IPS-18c (cell line): Measurements from ENCODE around the gene SLC8A3.

ENCODE experiments used
- H3K4me3 ChIP-seq: 2 replicates; pipeline ENCODE4 v1.7.0; 2013; ENCODE audit warnings: low read depth, mild to moderate bottlenecking, low read length, moderate library complexity; ENCODE audit not compliant: insufficient read depth
- H3K9me3 ChIP-seq: one replicate; pipeline ENCODE4 v1.6.1; 2013; ENCODE audit warnings: mild to moderate bottlenecking, low read length, moderate library complexity; ENCODE audit not compliant: control insufficient read depth, insufficient read depth

The SLC8A3 gene

DNA sequence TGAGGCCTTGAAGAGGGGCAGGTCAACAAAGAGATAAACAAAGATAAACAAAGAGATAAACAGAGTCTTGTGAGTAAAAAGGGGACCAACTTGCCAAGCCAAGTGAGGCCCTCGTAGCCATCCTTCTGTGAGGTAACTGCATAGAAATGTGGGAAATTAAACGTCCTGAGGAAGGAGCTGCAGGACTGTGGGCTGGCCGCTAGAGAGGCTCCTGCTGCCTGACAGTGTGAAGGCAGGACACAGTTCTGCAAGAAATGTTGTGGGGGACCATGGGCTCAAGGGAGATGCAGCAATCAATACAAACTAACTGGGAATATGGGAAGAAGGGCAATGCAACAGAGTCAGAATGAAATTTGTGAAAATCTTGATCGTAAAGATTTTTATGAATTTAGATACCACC is 91.9 kb downstream of the SLC8A3 start:
- Histone ChIP-seq H3K4me3 (no peak overlapping the region), H3K9me3 (no peaks in the 10 kb centered on the region)

- no peak overlapping the region for H3K4me3 ChIP-seq
- H3K9me3 ChIP-seq: no peaks in the 10 kb centered on the region
Measured at GRCh38 chr14:70094631-70095030, 94.1 kb downstream of the SLC8A3 start.

GRCh38 chr14:70094106-70094505 is 94.6 kb downstream of the SLC8A3 start:
- Histone ChIP-seq H3K4me3 (no peak overlapping the region), H3K9me3 (no peaks in the 10 kb centered on the region)

DNA sequence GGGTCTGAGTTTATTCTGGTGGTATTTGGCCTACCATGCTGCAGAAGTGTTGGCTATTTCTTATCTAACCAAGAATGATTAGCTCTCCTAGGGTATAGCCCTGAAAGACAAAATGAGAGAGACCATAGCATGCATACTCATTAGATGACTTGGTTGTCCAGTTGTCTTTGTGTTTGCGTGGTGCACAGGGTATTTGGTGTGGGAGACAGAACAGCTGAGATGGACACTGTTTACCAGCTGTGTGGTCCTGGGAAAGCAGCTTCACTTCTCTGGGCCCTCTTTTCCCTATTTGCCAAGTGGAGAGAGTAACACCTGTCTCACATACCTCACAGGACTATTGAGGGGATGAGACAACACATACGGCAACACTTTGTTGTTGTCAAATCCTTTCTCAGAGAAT is 95.6 kb downstream of the SLC8A3 start:
- no peak overlapping the region for H3K4me3 ChIP-seq
- no peaks in the 10 kb centered on the region for H3K9me3 ChIP-seq

- no peaks in the 10 kb centered on the region for H3K9me3 ChIP-seq
- no peak overlapping the region for H3K4me3 ChIP-seq
Measured at GRCh38 chr14:70087380-70087697, 101.4 kb downstream of the SLC8A3 start.

- no peaks in the 10 kb centered on the region for H3K9me3 ChIP-seq
- H3K4me3 ChIP-seq: no peak overlapping the region
Measured at GRCh38 chr14:70086685-70087379, 101.9 kb downstream of the SLC8A3 start.

GRCh38 chr14:70084226-70084625 is 104.5 kb downstream of the SLC8A3 start:
- H3K9me3 ChIP-seq: no peaks in the 10 kb centered on the region
- H3K4me3 ChIP-seq: no peak overlapping the region

- H3K4me3 ChIP-seq: no peak overlapping the region
- no peaks in the 10 kb centered on the region for H3K9me3 ChIP-seq
Measured at GRCh38 chr14:70082394-70082793, 106.4 kb downstream of the SLC8A3 start.

- Histone ChIP-seq H3K4me3 (no peak overlapping the region), H3K9me3 (no peaks in the 10 kb centered on the region)
Measured at GRCh38 chr14:70080076-70080475, 108.7 kb downstream of the SLC8A3 start.

DNA sequence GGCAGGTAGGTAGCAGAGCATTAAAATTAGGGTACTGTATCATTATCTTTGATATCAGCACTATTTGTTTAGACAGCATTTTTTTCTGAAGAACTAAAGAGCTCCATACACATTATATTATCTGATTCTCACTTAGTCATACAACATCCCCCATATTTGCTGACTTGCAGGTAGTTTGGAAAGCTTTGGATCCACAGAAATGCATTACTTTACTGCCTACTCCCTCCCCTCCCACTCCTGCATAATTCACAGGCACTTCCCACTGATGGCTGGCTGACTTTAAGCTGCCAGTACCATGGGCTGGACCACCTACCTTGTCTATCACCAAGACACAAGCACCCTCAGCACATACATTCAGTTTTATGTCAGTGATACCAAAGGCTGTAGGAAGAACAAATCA is 110.4 kb downstream of the SLC8A3 start:
- Histone ChIP-seq H3K9me3 (no peaks in the 10 kb centered on the region), H3K4me3 (no peak overlapping the region)

GRCh38 chr14:70077720-70078119 is 111.0 kb downstream of the SLC8A3 start:
- H3K9me3 ChIP-seq: no peaks in the 10 kb centered on the region
- H3K4me3 ChIP-seq: no peak overlapping the region

GRCh38 chr14:70077005-70077404 is 111.7 kb downstream of the SLC8A3 start:
- Histone ChIP-seq H3K4me3 (no peak overlapping the region), H3K9me3 (no peaks in the 10 kb centered on the region)

- H3K9me3 ChIP-seq: no peaks in the 10 kb centered on the region
- no peak overlapping the region for H3K4me3 ChIP-seq
Measured at GRCh38 chr14:70073924-70074566, 114.7 kb downstream of the SLC8A3 start.

DNA sequence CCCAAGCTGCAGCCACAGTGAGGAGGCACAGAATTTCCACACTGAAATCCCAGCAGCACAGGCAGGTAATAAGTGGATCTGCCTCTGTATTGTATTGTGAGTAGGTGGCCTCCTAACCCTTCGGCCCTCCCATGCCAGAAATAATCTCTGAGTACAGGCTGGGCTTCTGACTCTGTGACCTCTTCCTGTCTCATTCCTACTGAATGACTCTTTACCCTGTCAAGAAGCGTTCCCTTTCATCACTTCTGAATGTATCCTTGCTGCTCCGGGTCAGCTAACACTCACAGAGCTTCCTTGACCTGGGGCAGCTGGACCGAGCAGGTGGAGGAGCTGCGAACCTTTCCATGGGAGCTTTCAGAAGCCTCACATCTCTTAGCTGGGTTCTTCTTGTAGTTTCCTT is 119.6 kb downstream of the SLC8A3 start:
- H3K4me3 ChIP-seq: no peak overlapping the region
- H3K9me3 ChIP-seq: no peaks in the 10 kb centered on the region

GRCh38 chr14:70067810-70068209 is 120.9 kb downstream of the SLC8A3 start:
- H3K4me3 ChIP-seq: no peak overlapping the region
- H3K9me3 ChIP-seq: no peaks in the 10 kb centered on the region

GRCh38 chr14:70064136-70064865 is 124.5 kb downstream of the SLC8A3 start:
- Histone ChIP-seq H3K9me3 (no peaks in the 10 kb centered on the region), H3K4me3 (no peak overlapping the region)

- Histone ChIP-seq H3K4me3 (no peak overlapping the region), H3K9me3 (no peaks in the 10 kb centered on the region)
Measured at GRCh38 chr14:70061108-70061507, 127.6 kb downstream of the SLC8A3 start.

GRCh38 chr14:70059545-70059944 is 129.2 kb downstream of the SLC8A3 start:
- H3K9me3 ChIP-seq: no peaks in the 10 kb centered on the region
- H3K4me3 ChIP-seq: no peak overlapping the region
